Measurements from ENCODE around the gene CNN2. TPM values are rescaled to one million over a fixed set of nuclear protein-coding genes. Genes with fewer than 3 reads are reported as not detected.
A peak's percentile ranks its signal among the peaks of the same experiment; 100 is the strongest.

The CNN2 gene
- total RNA-seq, 1 donor from 2014 or later = 69.8 TPM

DNA sequence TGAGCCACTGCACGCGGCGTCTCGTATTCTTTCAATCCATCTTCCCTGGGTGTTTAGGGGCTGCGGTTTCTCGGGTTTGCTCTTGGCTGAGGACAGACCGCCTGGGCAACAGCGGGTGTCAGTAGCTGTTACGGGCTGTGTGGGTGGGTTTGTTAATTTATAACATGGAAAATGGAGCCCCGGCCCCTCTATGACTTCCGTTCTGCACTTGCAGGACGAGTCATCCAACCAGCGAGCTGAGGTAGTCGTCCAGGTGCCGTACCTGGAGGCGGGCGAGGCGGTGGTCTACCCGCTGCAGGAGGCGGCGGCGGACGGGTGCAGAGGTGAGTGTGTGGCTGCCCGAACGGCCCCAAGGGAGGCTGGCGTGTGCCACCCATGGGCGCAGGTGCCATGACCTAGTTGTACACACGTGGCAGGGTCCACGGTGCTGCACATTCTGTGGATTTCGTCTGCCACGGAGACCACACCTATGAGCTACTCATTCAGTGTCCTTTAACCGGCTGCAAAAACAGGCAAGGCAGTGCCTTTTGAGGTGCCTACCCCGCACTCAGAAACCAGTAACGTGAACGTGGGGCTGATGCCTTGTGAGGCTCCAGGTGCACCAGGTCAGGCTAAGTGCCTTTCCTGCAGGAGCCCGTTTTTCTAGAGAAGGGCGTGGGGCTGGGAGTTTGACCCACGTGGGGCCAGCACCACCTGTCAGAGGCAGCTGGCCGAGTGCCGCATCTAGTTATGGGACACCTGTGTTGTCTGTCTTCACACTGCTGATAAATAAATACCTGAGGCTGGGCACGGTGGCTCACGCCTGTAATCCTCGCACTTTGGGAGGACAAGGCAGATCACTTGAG, 57.8 kb downstream of the CNN2 start:
- ATAC-seq (ENCODE audit: poor library complexity) = no peak
- intact Hi-C loops (cut with DNase I) = no loop called here
- DNase-seq = no peak

GRCh38 chr19:1085053-1085658, 58.7 kb downstream of the CNN2 start:
- intact Hi-C loops (cut with DNase I) = no loop called here

DNA sequence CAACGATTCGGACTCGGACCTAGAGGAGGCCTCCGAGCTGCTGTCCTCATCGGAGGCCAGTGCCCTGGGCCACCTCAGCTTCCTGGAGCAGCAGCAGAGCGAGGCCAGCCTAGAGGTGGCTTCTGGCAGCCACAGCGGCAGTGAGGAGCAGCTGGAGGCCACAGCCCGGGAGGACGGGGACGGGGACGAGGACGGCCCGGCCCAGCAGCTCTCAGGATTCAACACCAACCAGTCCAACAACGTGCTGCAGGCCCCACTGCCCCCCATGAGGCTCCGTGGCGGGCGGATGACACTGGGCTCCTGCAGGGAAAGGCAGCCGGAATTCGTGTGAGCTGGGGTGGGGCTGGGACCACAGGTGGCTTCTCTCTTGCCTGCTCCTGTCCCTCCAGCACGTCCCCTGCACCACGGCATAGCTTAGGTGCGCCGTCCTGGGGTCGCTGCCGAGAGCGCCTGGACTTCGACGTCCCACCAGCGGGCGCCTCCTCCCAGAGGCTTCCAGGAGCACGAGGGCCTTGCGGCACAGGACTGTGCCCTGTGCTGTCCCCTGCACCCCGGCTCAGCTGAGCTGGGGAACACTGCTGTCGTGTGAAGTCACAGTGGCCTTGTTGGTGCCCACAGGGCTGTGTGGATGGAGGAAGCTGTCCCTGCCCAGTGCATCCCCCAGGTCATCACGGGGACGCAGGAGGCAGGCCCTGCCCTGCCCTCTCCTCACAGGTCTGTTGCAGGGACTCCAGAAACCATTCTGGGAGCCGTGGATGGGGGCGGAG, 59.5 kb downstream of the CNN2 start:
- DNase-seq (no peak), ATAC-seq (ENCODE audit: poor library complexity) (no peak)
- intact Hi-C loops (cut with DNase I) = no loop called here

More at GRCh38 chr19:1085053-1085658, 58.7 kb downstream of the CNN2 start:
- DNase-seq (no peak), ATAC-seq (ENCODE audit: poor library complexity) (no peak)

DNA sequence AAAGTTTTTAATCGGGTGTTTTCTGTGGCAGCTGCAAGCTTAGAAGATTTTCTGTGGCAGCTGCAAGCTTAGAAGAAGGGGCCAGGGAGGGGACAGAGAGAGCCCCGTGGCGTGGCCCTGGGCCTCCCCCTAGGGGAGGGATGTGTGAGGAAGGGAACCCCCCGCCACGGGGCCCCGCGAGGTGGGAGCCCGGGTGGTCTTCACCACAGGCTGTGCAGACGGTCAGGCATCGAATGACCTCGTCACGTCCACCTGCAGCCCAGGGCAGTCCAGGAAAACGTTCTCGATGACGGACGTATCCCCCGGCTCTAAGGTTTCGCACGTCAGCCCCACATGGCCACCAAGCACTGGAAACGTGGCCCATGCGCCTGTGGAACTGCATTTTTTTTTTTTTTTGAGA, 60.2 kb downstream of the CNN2 start:
- no peak for ATAC-seq (ENCODE audit: poor library complexity)
- no peak for DNase-seq
- intact Hi-C loops (cut with DNase I) = no loop called here

GRCh38 chr19:1087813-1088415, 61.5 kb downstream of the CNN2 start:
- intact Hi-C loops (cut with DNase I) = no loop called here
- peak; percentile 61 for ATAC-seq (ENCODE audit: poor library complexity)
- peak; percentile 83 for DNase-seq

DNA sequence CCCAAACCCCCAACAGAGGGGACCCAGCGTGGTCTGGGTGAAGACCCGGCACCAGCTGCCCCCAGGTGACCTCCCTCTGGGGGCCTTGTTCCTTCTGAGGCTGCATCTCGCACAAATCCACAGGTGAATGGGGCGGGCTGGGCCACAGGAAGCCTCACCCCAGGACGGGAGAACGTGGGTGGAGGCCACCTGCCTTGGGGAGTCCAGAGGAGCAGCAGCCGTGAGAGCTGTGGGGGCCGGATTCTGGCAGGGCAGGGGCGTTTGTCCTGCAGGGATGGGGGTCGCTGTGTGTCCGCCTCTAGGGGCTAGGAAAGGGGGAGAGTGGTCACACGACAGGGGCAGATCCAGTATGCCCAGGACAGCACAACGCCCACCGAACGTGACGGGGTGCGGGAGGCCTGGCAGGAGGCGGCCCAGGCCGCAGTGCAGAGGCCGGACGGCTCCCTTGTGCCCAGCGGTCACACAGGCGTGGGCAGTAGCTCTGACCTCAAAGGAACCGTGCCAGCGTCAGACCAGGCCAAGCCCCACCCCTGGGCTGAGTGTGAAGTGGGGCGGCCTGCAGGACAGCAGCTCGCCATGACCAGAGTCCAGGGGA, 62.1 kb downstream of the CNN2 start:
- intact Hi-C loops (cut with DNase I) = no loop called here
- no peak for DNase-seq
- ATAC-seq (ENCODE audit: poor library complexity) = peak; percentile 39

Other genes with a start within 250 kb of the CNN2 start
- 56.0 TPM for gene PTBP1, start 229.2 kb upstream of the CNN2 start, total RNA-seq
- not detected for gene PLPPR3, start 204.7 kb upstream of the CNN2 start, total RNA-seq
- gene AZU1, start 198.8 kb upstream of the CNN2 start, total RNA-seq = not detected
- gene PRTN3, start 185.6 kb upstream of the CNN2 start, total RNA-seq = not detected
- 1.3 TPM for gene ELANE, start 174.3 kb upstream of the CNN2 start, total RNA-seq
- 477 TPM for gene CFD, start 166.9 kb upstream of the CNN2 start, total RNA-seq
- gene MED16, start 133.4 kb upstream of the CNN2 start, total RNA-seq = 19.1 TPM
- not detected for gene RNU6-9, start 133.1 kb upstream of the CNN2 start, total RNA-seq
- gene R3HDM4, start 113.4 kb upstream of the CNN2 start, total RNA-seq = 20.3 TPM
- gene KISS1R, start 109.3 kb upstream of the CNN2 start, total RNA-seq = not detected
- 5.0 TPM for gene ARID3A, start 100.6 kb upstream of the CNN2 start, total RNA-seq
- gene WDR18, start 42.3 kb upstream of the CNN2 start, total RNA-seq = 18.6 TPM
- gene GRIN3B, start 26.2 kb upstream of the CNN2 start, total RNA-seq = not detected
- 109 TPM for gene TMEM259, start 5.5 kb upstream of the CNN2 start, total RNA-seq
- gene RNU6-2, start 5.1 kb upstream of the CNN2 start, total RNA-seq = not detected
- gene ABCA7, start 13.5 kb downstream of the CNN2 start, total RNA-seq = 5.2 TPM
- 5.1 TPM for gene ARHGAP45, start 40.6 kb downstream of the CNN2 start, total RNA-seq
- 146 TPM for gene POLR2E, start 68.8 kb downstream of the CNN2 start, total RNA-seq
- gene GPX4, start 77.4 kb downstream of the CNN2 start, total RNA-seq = 345 TPM
- 15.1 TPM for gene SBNO2, start 147.7 kb downstream of the CNN2 start, total RNA-seq
- 54.8 TPM for gene STK11, start 179.2 kb downstream of the CNN2 start, total RNA-seq
- 1.1 TPM for gene CBARP, start 211.4 kb downstream of the CNN2 start, total RNA-seq
- 692 TPM for gene ATP5F1D, start 215.1 kb downstream of the CNN2 start, total RNA-seq
- gene MIDN, start 222.0 kb downstream of the CNN2 start, total RNA-seq = 54.1 TPM
- 219 TPM for gene CIRBP, start 242.7 kb downstream of the CNN2 start, total RNA-seq
- gene FAM174C, start 248.9 kb downstream of the CNN2 start, total RNA-seq = 12.4 TPM